Stimulated activated naive CD8-positive, alpha-beta T cell treated with anti-CD3 and anti-CD28 coated beads, Interleukin-15, Interleukin-2, amounts not matched to agents 100 ng/mL and 50 ng/mL, for 24 hours (primary cell): Measurements from ENCODE around the gene ARVCF.

Source experiments
- H3K27ac Mint-ChIP-seq: one replicate; pipeline ENCODE4 v1.8.0; 2021; ENCODE audit warnings: mild to moderate bottlenecking, mixed read lengths
- H3K27me3 Mint-ChIP-seq: one replicate; pipeline ENCODE4 v1.8.0; 2021; ENCODE audit warnings: mixed read lengths
- H3K36me3 Mint-ChIP-seq: one replicate; pipeline ENCODE4 v1.8.0; 2021; ENCODE audit warnings: low read depth, mixed read lengths
- H3K4me1 Mint-ChIP-seq: one replicate; pipeline ENCODE4 v1.8.0; 2021; ENCODE audit warnings: low read depth, mixed read lengths
- H3K4me3 Mint-ChIP-seq: one replicate; pipeline ENCODE4 v1.8.0; 2021; ENCODE audit warnings: mild to moderate bottlenecking, mixed read lengths
- H3K9me3 Mint-ChIP-seq: one replicate; pipeline ENCODE4 v1.8.0; 2021; ENCODE audit warnings: mixed read lengths

ARVCF gene

DNA sequence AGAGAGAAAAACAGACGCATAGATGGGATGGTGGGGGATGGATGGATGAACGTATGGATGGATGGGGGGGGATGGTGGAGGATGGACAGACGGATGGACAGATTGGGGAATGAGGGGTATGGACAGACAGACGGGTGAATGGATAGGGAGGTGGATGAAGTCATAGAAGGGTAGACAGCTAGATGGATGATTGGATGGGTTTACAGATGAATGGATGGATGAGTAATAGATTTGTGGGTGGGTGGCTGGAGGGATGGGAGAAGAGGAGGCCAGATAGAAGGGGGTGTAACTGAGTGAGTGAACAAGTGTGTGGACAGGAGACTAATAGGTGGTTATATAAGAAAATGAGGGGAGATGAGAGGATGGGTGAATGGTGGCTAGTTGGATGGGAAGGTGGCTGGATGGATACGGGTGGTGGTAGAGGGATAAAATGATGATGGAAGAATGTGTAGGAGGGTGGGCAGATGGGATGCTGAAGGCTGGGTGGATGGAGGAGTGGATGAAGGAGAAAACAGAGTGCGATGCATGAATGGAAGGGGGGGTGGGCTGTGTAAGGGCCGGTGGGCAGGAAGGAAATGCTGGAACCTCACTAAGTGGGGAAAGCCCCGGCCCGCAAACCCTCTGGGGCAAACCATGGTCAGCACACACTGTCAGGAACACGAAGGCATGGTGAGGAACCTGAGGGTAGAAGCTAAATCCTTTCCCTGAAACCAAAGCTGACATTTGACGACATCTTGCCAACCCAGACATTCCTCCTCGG is 21.6 kb downstream of the ARVCF start:
- Mint-ChIP-seq H3K9me3 (no peaks in the 10 kb centered on the region), H3K4me3 (no peak overlapping the region), H3K27me3 (no peaks in the 10 kb centered on the region), H3K36me3 (no peaks in the 10 kb centered on the region), H3K27ac (no peak overlapping the region), H3K4me1 (no peaks in the 10 kb centered on the region)

DNA sequence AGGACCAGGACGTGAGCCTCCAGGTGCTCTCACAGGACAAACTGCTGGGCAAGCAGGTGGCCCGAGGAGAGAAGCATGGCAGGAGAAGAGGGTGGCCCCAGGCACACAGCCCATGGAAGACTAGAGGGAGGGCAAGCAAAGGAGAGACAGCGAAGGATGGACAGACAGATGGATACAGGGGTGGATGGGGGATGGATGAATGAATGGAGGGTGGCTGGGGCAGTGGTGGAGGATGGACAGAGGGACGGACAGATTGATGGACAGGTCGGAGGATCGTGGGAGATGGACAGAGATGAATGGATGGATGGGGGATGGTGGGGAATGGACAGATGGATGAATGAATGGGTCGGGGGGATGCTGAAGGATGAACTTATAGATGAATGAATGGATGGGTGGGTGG is 22.7 kb downstream of the ARVCF start:
- H3K27ac Mint-ChIP-seq: no peak overlapping the region
- H3K36me3 Mint-ChIP-seq: no peaks in the 10 kb centered on the region
- no peaks in the 10 kb centered on the region for H3K4me1 Mint-ChIP-seq
- H3K4me3 Mint-ChIP-seq: no peak overlapping the region
- H3K27me3 Mint-ChIP-seq: no peaks in the 10 kb centered on the region
- no peaks in the 10 kb centered on the region for H3K9me3 Mint-ChIP-seq

DNA sequence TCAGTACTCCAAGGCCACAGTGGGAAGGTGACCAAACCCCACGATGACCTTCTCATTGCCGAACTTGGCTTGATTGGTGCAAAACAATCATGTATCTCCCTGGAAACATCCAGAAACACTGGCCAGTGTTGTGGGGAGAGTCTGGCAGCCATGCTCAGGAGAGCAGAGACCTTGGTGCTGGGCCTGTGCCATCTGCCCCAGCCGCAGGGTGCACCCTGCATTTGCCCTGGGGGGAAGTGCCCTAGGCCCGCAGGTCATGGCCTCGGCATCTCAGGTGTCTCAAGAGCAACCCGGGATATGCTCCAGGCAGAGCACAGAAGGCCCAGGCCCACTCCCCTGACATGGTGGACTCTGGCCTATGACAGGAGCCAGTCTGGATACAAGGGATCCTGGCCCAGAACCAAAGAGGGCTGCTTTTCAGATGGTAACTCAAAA is 23.7 kb downstream of the ARVCF start:
- Mint-ChIP-seq H3K4me1 (no peaks in the 10 kb centered on the region), H3K36me3 (no peaks in the 10 kb centered on the region), H3K27me3 (no peaks in the 10 kb centered on the region), H3K4me3 (no peak overlapping the region), H3K9me3 (no peaks in the 10 kb centered on the region), H3K27ac (no peak overlapping the region)

- Mint-ChIP-seq H3K4me1 (no peaks in the 10 kb centered on the region), H3K4me3 (no peak overlapping the region), H3K36me3 (no peaks in the 10 kb centered on the region), H3K9me3 (no peaks in the 10 kb centered on the region), H3K27ac (no peak overlapping the region), H3K27me3 (no peaks in the 10 kb centered on the region)
These were observed 24.1 kb downstream of the ARVCF start for GRCh38 chr22:19992481-19992911.

- Mint-ChIP-seq H3K4me3 (no peak overlapping the region), H3K4me1 (no peaks in the 10 kb centered on the region), H3K9me3 (no peaks in the 10 kb centered on the region), H3K36me3 (no peaks in the 10 kb centered on the region), H3K27ac (no peak overlapping the region), H3K27me3 (no peaks in the 10 kb centered on the region)
These were observed 24.8 kb downstream of the ARVCF start for GRCh38 chr22:19991645-19992451.

DNA sequence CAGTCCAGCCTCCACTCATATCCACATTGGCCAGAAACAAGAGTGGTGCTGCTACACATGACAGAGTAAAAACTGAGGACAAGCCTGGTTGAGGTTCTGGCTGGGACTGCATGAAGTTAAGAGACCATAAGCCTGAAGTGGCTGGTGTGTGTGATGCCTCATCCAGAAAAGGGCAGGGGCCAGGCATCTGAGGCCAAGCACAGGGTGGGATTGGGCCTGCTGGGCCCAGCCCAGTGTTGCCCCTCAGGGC is 25.3 kb downstream of the ARVCF start:
- Mint-ChIP-seq H3K36me3 (no peaks in the 10 kb centered on the region), H3K4me1 (no peaks in the 10 kb centered on the region), H3K27ac (no peak overlapping the region), H3K27me3 (no peaks in the 10 kb centered on the region), H3K9me3 (no peaks in the 10 kb centered on the region), H3K4me3 (no peak overlapping the region)

DNA sequence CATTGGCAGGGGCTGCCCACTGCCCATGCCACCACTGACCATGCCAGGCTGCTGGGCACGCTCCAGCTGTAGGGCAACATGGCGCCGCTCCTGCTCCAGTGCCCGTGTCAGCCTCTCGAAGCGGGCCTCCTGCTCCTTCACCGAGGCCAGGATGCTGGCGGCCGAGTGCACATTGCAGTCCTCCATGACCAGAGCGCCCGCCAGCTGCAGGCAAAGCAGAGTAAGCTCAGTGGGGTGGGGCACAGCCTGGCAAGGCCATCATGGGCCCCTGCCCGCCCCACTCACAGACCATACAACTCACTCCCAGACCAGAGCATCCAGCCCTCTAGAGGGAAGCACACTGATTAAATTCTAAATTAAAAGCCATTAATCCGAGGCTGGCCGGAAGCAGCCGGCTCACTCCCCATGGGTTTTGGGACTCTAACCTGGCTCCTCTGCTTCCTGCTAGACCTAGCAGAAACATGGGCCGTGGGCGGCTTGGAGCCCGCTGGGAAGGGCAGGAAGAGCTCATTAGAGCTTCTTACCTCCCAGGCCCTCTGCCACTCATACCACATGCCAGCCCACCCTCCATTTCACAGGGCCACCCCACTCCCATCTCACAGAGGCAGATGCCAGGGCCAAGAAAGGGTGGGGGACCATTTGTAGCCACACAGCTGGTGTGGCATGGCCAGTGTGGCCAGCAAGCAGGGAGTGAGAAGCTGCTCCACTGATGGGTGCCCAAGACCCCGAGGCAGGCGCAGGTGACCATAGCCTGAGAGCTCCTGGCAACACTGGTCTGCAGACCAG is 25.8 kb downstream of the ARVCF start:
- no peaks in the 10 kb centered on the region for H3K4me1 Mint-ChIP-seq
- no peaks in the 10 kb centered on the region for H3K9me3 Mint-ChIP-seq
- H3K36me3 Mint-ChIP-seq: no peaks in the 10 kb centered on the region
- no peak overlapping the region for H3K4me3 Mint-ChIP-seq
- no peak overlapping the region for H3K27ac Mint-ChIP-seq
- no peaks in the 10 kb centered on the region for H3K27me3 Mint-ChIP-seq

DNA sequence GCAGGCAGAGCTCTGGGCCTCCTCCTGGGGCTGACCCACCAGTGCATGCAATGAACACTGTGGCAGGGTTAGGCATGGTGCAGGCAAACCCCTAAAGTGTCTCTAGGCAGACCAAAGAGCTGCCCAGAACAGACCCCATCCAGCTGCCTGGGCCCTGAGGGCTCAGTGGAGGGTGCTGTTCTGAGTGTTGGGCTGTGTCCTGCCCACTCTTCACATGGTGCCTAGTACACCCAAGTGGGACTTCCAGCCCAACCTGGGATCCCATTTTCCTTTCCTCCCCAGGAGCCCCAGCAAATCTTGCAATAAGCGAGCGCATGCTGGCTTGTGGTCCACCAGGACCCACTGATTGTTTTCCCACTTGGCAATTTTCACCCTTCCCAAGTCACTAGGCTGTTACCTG is 26.4 kb downstream of the ARVCF start:
- Mint-ChIP-seq H3K4me3 (no peak overlapping the region), H3K27ac (no peak overlapping the region), H3K4me1 (no peaks in the 10 kb centered on the region), H3K27me3 (no peaks in the 10 kb centered on the region), H3K36me3 (no peaks in the 10 kb centered on the region), H3K9me3 (no peaks in the 10 kb centered on the region)

GRCh38 chr22:19989725-19990067 is 26.9 kb downstream of the ARVCF start:
- Mint-ChIP-seq H3K27me3 (no peaks in the 10 kb centered on the region), H3K4me1 (no peaks in the 10 kb centered on the region), H3K27ac (no peak overlapping the region), H3K4me3 (no peak overlapping the region), H3K36me3 (no peaks in the 10 kb centered on the region), H3K9me3 (no peaks in the 10 kb centered on the region)

- Mint-ChIP-seq H3K27ac (no peak overlapping the region), H3K9me3 (no peaks in the 10 kb centered on the region), H3K4me3 (no peak overlapping the region), H3K4me1 (no peaks in the 10 kb centered on the region), H3K36me3 (no peaks in the 10 kb centered on the region), H3K27me3 (no peaks in the 10 kb centered on the region)
These were observed 27.5 kb downstream of the ARVCF start for GRCh38 chr22:19988965-19989724.

- H3K4me1 Mint-ChIP-seq: no peaks in the 10 kb centered on the region
- H3K27me3 Mint-ChIP-seq: no peaks in the 10 kb centered on the region
- no peaks in the 10 kb centered on the region for H3K36me3 Mint-ChIP-seq
- no peak overlapping the region for H3K4me3 Mint-ChIP-seq
- H3K9me3 Mint-ChIP-seq: no peaks in the 10 kb centered on the region
- no peak overlapping the region for H3K27ac Mint-ChIP-seq
These were observed 28.3 kb downstream of the ARVCF start for GRCh38 chr22:19988331-19988808.

GRCh38 chr22:19987394-19988306 is 29.0 kb downstream of the ARVCF start:
- H3K9me3 Mint-ChIP-seq: no peaks in the 10 kb centered on the region
- H3K36me3 Mint-ChIP-seq: no peaks in the 10 kb centered on the region
- no peak overlapping the region for H3K4me3 Mint-ChIP-seq
- no peaks in the 10 kb centered on the region for H3K27me3 Mint-ChIP-seq
- no peaks in the 10 kb centered on the region for H3K4me1 Mint-ChIP-seq
- no peak overlapping the region for H3K27ac Mint-ChIP-seq

GRCh38 chr22:19986410-19987341 is 29.9 kb downstream of the ARVCF start:
- Mint-ChIP-seq H3K36me3 (no peaks in the 10 kb centered on the region), H3K27ac (no peak overlapping the region), H3K9me3 (no peaks in the 10 kb centered on the region), H3K27me3 (no peaks in the 10 kb centered on the region), H3K4me1 (no peaks in the 10 kb centered on the region), H3K4me3 (peak overlapping the region; percentile 32)
